MM.1S (cell line): ENCODE results near the gene PLA2G3.

Experiments used
- DNase-seq: peaks from one replicate; pipeline ENCODE4 v3.0.0-alpha.2; 2015
- H2AFZ ChIP-seq: fragments of 300-600 bp; sonication (generic); 2 replicates; pipeline ENCODE4 v1.6.0; 2016; ENCODE audit warnings: antibody characterized with exemption, low read length
- H3F3A ChIP-seq: fragments of 300-600 bp; sonication (generic); 2 replicates; pipeline ENCODE4 v1.6.1; 2016; ENCODE audit warnings: mild to moderate bottlenecking, antibody characterized with exemption, low read length, moderate library complexity, mixed read lengths; ENCODE audit not compliant: insufficient read depth
- H3K27ac ChIP-seq: fragments of 300-600 bp; sonication (generic); 2 replicates; pipeline ENCODE4 v1.5.1; 2016; ENCODE audit warnings: mild to moderate bottlenecking, low read length
- H3K27me3 ChIP-seq: fragments of 300-600 bp; sonication (generic); replicated peaks from 2 replicates; pipeline ENCODE4 v1.6.0; 2016; ENCODE audit warnings: low read length; ENCODE audit not compliant: insufficient read depth
- H3K36me3 ChIP-seq: fragments of 300-600 bp; sonication (generic); replicated peaks from 2 replicates; pipeline ENCODE4 v1.6.1; 2016; ENCODE audit warnings: mild to moderate bottlenecking, low read length, mixed read lengths; ENCODE audit not compliant: insufficient read depth
- H3K4me1 ChIP-seq: fragments of 300-600 bp; sonication (generic); 2 replicates; pipeline ENCODE4 v1.6.1; 2016; ENCODE audit warnings: low read length, mixed read lengths
- H3K4me2 ChIP-seq: fragments of 300-600 bp; sonication (generic); 2 replicates; pipeline ENCODE4 v1.6.0; 2016; ENCODE audit warnings: low read depth, low read length
- H3K4me3 ChIP-seq: fragments of 300-600 bp; sonication (generic); 2 replicates; pipeline ENCODE4 v1.5.1; 2016; ENCODE audit warnings: low read length, mixed read lengths
- H3K79me2 ChIP-seq: fragments of 300-600 bp; sonication (generic); 2 replicates; pipeline ENCODE4 v1.6.1; 2016; ENCODE audit warnings: mixed run types, low read length, mixed read lengths
- H3K9ac ChIP-seq: fragments of 300-600 bp; sonication (generic); 2 replicates; pipeline ENCODE4 v1.6.1; 2016; ENCODE audit warnings: low read length, mixed read lengths
- H3K9me2 ChIP-seq: fragments of 300-600 bp; sonication (generic); replicated peaks from 2 replicates; pipeline ENCODE4 v1.6.1; 2016; ENCODE audit warnings: mild to moderate bottlenecking, low read length, mixed read lengths; ENCODE audit not compliant: insufficient read depth
- H3K9me3 ChIP-seq: fragments of 300-600 bp; sonication (generic); replicated peaks from 2 replicates; pipeline ENCODE4 v1.6.1; 2016; ENCODE audit warnings: mild to moderate bottlenecking, low read length, mixed read lengths; ENCODE audit not compliant: insufficient read depth
- H4K20me1 ChIP-seq: fragments of 300-600 bp; sonication (generic); 2 replicates; pipeline ENCODE4 v1.6.1; 2016; ENCODE audit warnings: mild to moderate bottlenecking, low read length, moderate library complexity, mixed read lengths; ENCODE audit not compliant: insufficient read depth
- CTCF ChIP-seq: fragments of 300-600 bp; sonication (generic); IDR thresholded peaks from 2 replicates; pipeline ENCODE4 v1.5.1; 2016; ENCODE audit warnings: antibody characterized with exemption, low read length, mixed read lengths
- EZH2 ChIP-seq: fragments of 300-600 bp; sonication (generic); optimal IDR thresholded peaks from 2 replicates; pipeline ENCODE3; 2017; ENCODE audit warnings: low read depth, mild to moderate bottlenecking, antibody characterized with exemption, low read length, mixed read lengths
- EZH2phosphoT487 ChIP-seq: fragments of 300-600 bp; sonication (generic); IDR thresholded peaks from 2 replicates; pipeline ENCODE4 v1.6.1; 2018; ENCODE audit warnings: antibody characterized with exemption, low read length

The PLA2G3 gene

GRCh38 chr22:31143537-31143936, 3.2 kb upstream of the PLA2G3 start:
- no peaks in the 10 kb centered on the region for H3F3A ChIP-seq
- H3K4me2 ChIP-seq, result no peak overlapping the region
- peaks cover 8% of the 10 kb centered on the region; the same call in 1 of the 2 replicates for H3K27me3 ChIP-seq
- H4K20me1 ChIP-seq, result no peaks in the 10 kb centered on the region
- TF ChIP-seq EZH2phosphoT487 (no peak), EZH2 (no peak), CTCF (no peak)
- no peak overlapping the region for H3K27ac ChIP-seq
- H3K9ac ChIP-seq, result no peak overlapping the region
- H3K79me2 ChIP-seq, result no peaks in the 10 kb centered on the region
- no peaks in the 10 kb centered on the region for H3K9me2 ChIP-seq
- H3K36me3 ChIP-seq, result no peaks in the 10 kb centered on the region
- no peak overlapping the region for H2AFZ ChIP-seq
- no peak for DNase-seq
- no peaks in the 10 kb centered on the region for H3K4me1 ChIP-seq
- H3K4me3 ChIP-seq, result no peak overlapping the region
- H3K9me3 ChIP-seq, result no peaks in the 10 kb centered on the region

DNA sequence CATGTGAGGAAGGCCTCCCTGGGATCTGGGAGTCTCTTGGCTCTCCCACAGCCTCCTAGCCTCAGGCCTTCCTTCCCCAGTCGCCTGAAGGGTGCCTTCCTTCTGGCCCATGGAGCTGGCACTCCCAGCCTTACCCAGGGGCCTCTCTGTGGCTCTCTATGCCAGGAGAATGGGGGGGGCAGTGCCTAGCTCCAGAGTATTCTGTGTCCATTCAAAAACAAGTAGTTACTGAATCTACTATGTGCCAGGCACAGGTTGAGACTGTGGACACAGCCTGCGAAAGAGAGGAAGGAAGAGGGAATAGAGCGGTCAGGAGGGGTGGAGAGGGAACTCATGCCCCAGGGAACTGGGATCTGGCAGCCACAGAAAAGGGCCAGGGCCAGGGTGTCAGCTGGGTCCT, 2.7 kb upstream of the PLA2G3 start:
- Histone ChIP-seq H3K4me3 (no peak overlapping the region), H2AFZ (no peak overlapping the region), H3K9ac (no peak overlapping the region), H3K9me3 (no peaks in the 10 kb centered on the region), H3K4me2 (no peak overlapping the region), H3K27me3 (peaks cover 8% of the 10 kb centered on the region; the same call in 1 of the 2 replicates), H3K27ac (no peak overlapping the region), H3K4me1 (no peaks in the 10 kb centered on the region), H4K20me1 (no peaks in the 10 kb centered on the region), H3K9me2 (no peaks in the 10 kb centered on the region), H3K36me3 (no peaks in the 10 kb centered on the region), H3K79me2 (no peaks in the 10 kb centered on the region), H3F3A (no peaks in the 10 kb centered on the region)
- DNase-seq, result no peak
- TF ChIP-seq EZH2phosphoT487 (no peak), CTCF (no peak), EZH2 (no peak)

GRCh38 chr22:31142285-31142684, 2.0 kb upstream of the PLA2G3 start:
- Histone ChIP-seq H3F3A (no peaks in the 10 kb centered on the region), H3K9me3 (no peaks in the 10 kb centered on the region), H3K4me1 (no peaks in the 10 kb centered on the region), H3K9me2 (no peaks in the 10 kb centered on the region), H3K4me3 (no peak overlapping the region), H2AFZ (no peak overlapping the region), H3K36me3 (no peaks in the 10 kb centered on the region), H3K9ac (no peak overlapping the region), H3K27me3 (peaks cover 8% of the 10 kb centered on the region; the same call in 1 of the 2 replicates), H4K20me1 (no peaks in the 10 kb centered on the region), H3K79me2 (no peaks in the 10 kb centered on the region), H3K27ac (no peak overlapping the region), H3K4me2 (no peak overlapping the region)
- TF ChIP-seq EZH2, result no peak
- TF ChIP-seq CTCF, result no peak
- no peak for TF ChIP-seq EZH2phosphoT487
- no peak for DNase-seq
